AG20443 (cell line): Measurements from ENCODE around the gene OR2G6.
"Not testable (repeated sequence)": the region's sequence is repeated elsewhere in the genome, so short reads cannot be mapped to it uniquely, and the experiment has no call there.

ENCODE experiments used
- DNase-seq: peaks from one replicate; pipeline ENCODE4 v3.0.0; 2012; ENCODE audit warnings: low spot score, mixed read lengths

Gene OR2G6

DNA sequence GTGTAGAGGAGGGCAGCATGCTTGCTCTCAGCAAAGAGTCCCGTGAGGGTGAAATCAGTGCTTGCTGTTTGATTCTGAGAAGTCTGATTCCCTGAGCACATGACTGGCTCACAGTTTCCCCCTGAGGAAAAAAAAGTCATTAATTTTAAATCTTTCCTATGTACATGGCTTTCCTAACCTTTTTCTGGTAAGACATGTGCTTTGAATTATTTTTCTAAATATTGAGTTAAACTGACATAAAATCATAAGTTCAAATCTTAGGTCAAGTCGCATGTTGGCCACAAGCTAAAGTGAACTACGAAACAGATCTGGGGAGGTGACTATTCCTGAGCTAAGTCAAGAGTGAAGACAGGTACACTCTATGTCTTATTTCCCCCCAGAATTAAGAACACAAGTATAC lies 66.8 kb downstream of the OR2G6 start, which contains the start of gene OR2T34:
TSS of gene OR2T34 (minus strand) at position 101 of the 400 bp plus-strand sequence. CDS start at position 101, 0 bp downstream.
- DNase-seq, result not testable (repeated sequence)

GRCh38 chr1:248576260-248576980 lies 68.5 kb downstream of the OR2G6 start:
- no peak for DNase-seq
